COR-L47 (cell line): ENCODE results near the gene TNFRSF25.
A peak's percentile ranks its signal among the peaks of the same experiment; 100 is the strongest.

Experiments
- DNase-seq: peaks from one replicate; lab custom pipeline; 2025; lab: John Stamatoyannopoulos, UW

The TNFRSF25 gene

GRCh38 chr1:6416906-6417305 lies 49.1 kb downstream of the TNFRSF25 start:
- DNase-seq = no peak

- DNase-seq = no peak
Observed at GRCh38 chr1:6416295-6416656, 49.7 kb downstream of the TNFRSF25 start.

- no peak for DNase-seq
Observed at GRCh38 chr1:6414881-6415626, 50.9 kb downstream of the TNFRSF25 start.

GRCh38 chr1:6414443-6414844 lies 51.5 kb downstream of the TNFRSF25 start:
- DNase-seq = no peak

GRCh38 chr1:6412896-6413295 lies 53.1 kb downstream of the TNFRSF25 start:
- DNase-seq = peak; percentile 39
